ENCODE results near the gene ZNHIT2.
"Not testable (repeated sequence)": the region's sequence is repeated elsewhere in the genome, so short reads cannot be mapped to it uniquely, and the experiment has no call there.

ZNHIT2 gene

DNA sequence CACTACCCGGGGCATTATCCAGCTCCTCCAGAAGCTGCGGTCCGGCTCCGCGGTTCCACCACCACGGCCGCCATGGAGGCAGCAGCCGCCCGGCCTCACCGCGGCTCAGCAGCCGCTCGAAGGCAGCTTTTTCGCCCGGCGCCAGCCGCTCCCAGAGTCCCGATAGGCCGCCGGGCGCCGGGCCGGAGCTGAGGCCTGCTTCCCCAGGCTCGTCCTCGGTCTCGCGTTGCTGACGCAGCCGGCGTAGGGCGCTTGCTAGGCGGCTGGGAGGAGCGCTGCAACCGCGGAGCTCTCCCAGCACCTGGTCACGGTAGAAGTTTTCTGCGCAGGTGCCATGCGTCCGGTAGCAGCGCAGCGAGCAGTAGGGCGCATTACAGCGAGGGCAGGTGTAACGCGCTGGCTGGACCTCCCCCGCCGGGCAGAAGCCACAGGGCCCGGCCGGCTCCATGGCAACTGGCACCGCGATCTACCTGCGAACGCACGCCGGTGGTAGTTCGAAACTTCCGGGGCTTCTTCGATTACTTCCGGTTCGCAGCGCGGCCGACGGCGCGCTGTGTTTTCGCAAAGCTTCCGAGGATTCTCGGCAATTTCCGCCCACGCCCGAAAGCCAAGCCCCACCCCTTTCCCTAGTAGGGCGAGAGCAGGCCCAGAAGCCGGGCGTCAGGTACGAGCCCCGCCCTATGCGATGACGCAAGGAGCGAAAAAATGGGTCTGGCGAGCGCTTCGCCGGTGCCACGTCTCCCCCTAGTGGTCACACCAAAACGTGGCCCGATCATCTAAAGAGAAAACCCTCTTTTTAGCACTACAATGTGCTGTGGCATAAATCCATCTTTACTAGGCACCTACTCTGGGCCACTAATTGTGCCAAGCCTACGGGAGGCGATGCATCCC lies at the start of gene ZNHIT2:
TSS of gene ZNHIT2 (minus strand) at position 496 of the 891 bp plus-strand sequence. CDS start at position 448, 48 bp downstream.
- DNase-seq: peak; percentile 97 to 98

DNA sequence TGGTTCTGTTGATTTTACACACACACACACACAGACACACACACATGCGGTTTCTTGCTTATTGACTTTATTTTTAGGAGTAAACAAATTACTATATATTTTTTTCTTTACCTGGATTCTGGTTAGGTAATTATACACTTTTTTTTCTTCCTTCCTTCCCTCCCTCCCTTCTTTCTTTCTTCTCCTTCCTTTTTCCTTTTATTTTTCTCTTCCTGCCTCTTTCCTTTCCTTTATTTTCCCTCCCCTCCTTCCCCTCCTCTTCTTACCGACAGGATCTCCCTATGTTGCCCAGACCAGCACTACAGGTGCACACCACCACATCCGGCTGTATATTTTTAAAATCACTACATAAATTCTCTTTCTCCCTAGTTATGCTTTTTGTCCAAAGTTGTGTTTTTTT lies 49.4 kb upstream of the ZNHIT2 start:
- no peak for DNase-seq

DNA sequence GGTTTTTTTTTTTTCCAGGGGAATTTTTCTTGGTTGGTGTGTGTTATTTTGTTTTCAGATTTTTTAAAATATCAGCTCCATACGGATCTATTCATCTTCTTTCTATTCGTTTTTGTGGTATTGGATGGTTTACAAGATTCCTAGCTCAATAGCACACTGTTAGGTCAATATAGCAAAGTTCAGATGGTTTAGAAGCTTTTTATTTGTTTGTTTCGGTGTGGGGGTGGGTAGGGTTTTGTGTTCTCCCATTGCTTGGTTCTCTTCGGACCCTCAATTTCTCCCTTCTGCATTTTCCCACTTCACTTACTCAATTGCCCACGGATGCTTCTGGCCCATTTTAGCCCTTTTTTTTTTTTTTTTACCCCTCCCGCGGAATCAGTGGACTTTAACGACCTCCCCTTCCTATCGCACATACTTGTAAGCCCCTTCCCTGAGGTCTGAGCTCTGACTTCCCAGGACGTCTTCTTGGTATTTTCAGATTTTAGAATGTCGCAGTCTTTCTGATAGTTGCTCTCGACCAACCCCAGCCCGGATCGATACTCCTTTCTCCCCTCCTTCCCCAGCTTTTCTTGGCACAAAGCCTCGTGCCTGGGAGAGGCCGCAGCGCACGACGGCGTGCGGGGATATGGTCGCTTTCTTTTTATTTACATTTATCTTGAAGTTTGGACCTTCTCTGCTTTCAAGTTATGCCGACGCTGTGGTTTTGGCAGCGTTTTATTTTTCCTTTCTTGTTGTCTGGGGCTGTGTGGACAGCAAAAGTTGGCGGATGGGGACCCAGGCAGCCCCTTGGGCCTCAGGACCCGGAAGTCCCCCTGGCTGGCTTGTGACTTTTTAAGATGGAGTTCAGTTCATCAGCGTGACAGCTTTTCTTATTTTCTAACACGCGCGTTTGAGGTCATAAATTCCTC lies 48.2 kb upstream of the ZNHIT2 start:
- DNase-seq: no peak

DNA sequence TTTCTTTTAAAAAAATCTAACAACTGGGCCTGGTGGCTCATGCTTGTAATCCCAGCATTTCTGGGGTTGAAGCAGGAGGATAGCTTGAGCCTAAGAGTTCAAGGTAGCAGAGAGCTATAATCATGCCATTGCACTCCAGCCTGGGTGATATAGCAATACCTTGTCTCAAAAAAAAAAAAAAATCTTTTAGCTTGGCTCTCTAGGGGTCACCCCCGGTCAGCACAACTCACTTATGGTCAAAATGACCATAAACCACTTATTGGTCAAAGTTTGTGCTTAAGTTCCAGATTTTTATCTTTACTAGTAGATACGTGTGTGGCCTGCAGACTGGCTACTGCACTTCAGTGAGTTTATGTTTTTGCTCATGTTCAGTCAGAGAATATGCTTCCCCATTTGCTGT lies 46.2 kb upstream of the ZNHIT2 start:
- no peak for DNase-seq

DNA sequence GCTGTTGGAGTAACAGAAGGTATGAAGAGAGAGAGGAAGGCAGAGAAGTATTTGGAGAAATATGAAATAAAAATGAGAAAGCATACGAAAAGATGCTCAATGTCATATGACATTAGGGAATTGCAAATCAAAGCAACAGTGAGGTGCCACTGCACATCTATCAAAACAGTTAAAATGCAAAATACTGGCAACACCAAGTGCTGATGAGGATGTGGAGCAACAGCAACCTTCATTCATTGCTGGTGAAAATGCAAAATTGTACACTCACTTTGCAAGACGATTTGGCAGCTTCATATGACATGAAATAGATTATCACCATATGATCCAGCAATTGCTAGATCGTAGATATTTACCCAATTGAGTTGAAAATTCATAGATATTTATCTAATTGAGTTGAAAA lies 43.1 kb upstream of the ZNHIT2 start:
- DNase-seq: no peak

DNA sequence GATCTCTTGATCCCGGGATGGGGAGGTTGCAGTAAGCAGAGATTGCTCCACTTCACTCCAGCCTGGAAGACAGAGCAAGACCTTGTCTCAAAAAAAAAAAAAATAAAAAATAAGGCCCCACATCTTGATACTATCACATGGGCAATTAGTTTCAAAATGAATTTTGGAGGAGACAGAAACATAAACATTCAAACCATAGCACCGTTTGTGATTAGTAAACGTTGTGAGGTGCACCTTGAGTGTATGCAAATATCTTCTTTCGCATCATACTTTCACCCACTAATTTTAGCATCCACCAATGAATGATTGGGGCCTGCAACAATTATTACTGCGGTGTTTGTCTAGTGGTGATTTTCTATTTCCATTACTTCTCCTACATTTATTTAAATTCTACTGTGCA lies 41.5 kb upstream of the ZNHIT2 start:
- DNase-seq: no peak

DNA sequence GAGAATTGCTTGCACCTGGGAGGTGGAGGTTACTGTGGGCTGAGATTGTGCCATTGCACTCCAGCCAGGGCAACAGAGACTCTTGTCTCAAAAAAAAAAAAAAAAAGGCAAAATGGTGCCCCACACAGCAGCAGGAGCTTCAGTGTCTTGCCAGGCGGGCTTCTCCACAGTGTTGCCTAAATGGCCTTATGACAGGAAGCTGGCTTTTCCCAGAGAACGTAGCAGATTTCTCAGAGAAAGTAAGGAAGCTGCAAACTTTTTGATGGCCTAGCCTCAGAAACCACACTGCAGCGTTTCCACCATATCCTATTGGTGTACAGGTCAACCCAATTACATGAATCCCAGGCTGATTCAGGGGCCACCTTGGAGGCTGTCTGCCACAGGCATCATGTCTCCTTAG lies 39.8 kb upstream of the ZNHIT2 start:
- DNase-seq: no peak

DNA sequence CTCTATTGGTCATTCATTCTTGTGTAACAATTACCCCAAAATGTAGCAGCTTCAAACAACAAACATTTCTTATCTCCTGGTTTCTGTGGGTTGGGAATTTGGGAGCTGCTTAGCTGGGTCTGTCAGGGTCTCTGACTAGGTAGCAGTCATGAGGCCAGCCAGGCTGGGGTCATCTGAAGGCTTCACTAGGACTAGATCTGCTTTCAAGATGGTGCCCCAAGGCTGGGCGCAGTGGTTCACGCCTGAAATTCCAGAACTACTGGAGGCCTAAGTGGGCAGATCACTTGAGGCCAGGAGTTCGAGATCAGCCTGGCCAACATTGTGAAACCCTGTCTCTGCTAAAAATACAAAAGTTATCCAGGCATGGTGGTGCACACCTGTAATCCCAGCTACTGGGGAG lies 39.4 kb upstream of the ZNHIT2 start:
- DNase-seq: no peak

DNA sequence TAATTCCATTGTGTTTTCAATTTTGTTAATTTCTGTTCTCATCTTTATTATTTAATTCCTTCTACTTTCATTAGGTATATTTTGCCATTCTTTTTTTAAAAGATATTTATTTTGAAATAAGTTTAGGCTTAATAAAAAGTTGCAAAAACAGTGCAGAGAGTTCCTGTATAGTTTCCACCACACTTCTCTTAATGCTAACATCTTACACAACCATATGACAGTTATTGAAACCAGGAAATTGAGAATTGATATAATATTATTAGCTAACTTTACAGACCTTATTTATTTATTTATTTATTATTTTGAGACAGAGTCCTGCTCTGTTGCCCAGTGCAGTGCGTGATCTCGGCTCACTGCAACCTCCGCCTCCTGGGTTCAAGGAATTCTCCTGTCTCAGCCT lies 38.8 kb upstream of the ZNHIT2 start:
- no peak for DNase-seq

DNA sequence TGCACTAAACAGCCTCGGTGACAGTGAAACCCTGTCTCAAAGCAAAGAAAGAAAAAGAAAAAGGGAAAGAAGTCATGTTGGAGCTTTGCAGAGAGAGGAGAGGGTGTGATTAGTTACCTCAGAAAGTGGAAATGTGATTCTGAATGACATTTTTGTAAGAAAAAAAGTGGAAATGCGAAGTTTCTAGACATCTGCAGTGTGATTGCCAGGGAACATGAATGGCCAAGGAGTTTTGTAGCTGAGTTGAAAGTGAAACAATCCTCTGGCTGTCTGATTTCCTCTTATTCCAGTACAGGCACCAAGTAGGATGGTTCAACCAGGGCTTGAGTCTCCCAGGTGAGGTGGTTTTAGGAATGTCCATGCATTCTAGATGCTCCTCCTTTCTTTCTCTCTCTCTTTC lies 34.6 kb upstream of the ZNHIT2 start:
- no peak for DNase-seq

DNA sequence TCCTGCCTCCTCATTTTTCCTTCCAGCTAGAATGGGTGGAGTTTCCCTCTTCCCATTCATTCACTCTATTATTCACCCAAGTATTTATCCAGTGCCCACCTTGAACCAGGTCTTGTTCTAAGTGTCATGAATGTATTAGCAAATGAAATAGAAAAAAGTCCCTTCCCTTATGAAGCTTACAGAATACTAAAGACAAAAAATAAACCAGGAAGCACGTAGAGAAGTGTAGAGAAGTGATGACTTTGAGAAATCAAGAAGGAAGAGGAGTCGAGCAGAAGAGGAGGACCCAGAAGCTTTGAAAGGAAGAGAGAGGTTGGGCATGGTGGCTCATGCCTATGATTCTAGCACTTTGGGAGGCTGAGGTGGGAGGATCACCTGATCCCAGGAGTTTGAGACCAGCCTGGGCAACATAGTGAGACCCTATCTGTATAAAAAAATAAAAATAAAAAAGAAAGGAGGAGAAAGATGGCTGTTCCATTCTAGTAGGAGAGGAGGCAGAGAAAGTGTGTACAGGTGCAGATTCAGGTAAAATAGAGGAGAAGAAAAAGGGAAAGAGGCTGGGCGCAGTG lies 33.9 kb upstream of the ZNHIT2 start:
- DNase-seq: no peak

DNA sequence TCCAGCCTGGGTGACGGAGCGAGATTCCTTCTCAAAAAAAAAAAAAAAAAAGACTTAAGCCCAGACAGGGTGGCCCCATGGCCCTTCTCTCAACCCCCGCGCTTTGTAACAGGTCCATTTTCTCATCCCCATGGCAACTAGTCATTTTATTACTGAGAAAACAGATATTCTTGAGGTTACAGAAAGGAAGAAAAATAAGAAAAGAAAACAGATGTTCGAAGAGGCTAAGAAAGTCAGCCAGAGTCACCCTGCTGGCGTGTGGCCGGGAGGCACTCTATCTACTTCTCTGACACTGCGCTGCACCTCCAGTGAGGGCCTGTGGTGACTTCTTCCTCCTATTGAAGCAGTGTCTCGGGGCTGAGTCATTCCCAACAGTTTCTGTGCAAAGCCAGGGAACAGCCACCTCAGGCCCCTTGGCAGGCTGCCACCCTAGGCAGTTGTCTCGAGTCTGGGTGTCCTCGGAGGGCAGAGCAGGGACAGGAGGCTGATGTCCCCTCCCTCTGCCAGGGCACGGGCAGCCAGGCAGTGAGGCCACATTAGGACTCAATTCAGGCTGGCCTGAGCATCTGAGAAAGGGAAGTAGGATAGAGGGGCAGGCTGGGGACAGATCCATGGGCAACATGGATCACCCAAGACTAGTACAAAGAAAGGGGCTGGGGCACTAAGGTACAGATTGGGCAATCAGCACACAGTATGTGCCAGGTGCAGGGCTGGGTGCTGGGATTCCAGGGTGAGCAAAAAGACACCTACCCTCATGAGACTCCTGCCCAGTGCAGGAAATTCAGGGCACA lies 33.2 kb upstream of the ZNHIT2 start:
- DNase-seq: peak; percentile 80 to 82

DNA sequence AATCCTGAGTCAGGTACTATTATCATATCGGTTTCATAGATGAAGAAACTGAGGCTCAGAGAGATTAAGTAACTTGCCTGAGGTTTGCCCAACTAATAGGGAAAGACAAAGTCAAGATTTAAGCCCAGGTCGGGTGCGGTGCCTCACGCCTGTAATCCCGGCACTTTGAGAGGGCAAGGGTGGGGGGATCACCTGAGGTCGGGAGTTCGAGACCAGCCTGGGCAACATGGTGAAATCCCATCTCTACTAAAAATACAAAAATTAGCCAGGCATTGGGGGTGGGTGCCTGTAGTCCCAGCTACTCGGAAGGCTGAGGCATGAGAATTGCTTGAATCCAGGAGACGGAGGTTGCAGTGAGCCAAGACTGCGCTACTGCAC lies 32.6 kb upstream of the ZNHIT2 start:
- not testable (repeated sequence) for DNase-seq

DNA sequence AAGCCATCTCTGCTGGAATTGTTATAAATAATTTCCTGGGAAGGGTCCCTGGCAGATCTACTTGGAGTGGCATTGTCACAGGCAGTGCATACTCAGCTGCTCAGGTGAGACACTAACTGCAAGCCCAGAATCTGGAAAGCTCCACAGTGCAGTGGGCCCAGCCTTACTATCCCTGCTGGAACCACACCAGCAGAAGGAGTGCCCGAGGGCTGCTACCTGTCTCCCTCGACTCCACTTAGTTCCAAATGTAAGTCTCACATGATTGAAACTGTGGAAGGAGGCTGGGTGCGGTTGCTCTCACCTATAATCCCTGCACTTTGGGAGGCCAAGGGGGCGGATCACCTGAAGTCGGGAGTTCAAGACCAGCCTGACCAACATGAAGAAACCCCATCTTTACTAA lies 31.2 kb upstream of the ZNHIT2 start:
- no peak for DNase-seq

DNA sequence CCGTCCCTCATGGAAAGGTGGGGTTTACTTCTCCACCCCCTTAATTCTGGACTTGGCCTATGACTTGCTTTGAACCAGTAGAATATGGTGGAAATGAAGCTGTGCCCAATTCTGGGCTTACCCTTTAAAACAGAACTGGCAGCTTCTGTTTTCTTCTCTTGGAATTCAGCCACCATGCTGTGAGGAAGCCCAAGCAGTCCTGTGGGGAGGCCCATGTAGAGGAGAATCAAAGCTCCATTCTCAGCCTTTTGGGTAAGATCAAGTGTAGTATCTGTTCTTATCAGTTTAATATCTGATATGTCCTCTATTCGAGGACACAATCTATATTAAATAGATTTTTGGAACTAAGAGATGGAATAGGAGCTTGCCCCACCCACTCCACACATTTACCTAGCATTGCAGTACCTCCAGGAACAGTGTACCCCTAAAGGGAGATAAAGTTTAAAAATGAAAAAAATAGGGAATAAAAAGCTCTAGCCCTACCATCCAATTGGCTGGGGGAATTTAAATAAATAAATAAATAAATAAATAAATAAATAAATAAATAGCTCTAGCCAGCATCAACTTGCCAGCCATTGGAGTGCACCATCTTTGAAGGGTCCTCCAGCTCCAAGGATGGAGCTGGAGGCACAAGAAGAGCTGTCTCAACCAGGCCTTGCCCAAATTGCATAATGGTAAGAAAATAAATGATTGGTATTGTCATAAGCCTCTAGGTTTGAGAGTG lies 30.0 kb upstream of the ZNHIT2 start:
- no peak for DNase-seq

DNA sequence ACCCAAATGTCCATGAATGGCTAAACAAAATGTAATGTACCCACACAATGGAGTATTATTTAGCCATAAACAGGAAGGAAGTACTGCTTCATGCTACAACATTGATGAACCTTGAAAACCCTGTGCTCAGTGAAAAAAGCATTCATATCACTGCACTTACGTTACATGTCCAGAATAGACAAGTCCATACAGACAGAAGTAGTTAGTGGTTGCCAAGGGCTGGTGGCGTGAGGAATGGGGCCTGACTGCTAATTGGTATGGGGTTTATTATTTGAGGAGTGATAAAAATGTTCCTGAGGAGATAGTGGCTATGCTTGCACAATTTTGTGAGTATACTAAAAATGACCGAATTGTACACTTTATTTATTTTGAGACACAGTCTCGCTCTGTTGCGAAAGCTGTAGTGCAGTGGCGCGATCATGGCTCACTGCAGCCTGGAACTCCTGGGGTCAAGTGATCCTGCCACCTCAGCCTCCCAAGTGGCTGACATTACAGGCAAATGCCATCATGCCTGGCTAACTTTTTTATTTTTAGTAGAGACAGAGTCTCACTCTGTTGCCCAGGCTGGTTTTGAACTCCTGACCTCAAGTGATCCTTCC lies 24.5 kb upstream of the ZNHIT2 start:
- no peak for DNase-seq

DNA sequence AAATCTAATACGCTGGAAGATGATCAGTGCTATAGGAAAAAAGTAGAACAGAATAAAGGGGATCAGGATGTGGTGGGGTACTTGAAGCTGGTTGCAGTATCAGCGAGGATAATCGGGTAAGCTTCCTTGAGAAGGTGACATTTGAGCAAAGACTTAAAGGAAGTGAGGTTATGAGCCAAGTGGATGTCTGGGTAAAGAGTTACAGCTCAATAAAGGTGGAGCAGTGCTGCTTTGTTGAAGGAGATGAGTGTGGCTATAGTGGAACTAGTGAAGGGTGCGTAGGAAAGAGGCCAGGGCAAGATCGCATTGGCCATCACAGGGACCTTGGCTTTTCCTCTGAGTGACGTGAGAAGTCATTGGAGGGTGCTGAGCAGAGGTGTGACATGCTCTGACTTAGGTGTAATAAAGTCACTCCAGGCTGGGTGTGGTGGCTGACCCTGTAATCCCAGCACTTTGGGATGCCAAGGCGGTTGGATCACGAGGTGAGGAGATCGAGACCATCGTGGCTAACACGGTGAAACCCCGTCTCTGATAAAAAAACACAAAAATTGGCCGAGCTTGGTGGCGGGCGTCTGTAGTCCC lies 19.1 kb upstream of the ZNHIT2 start:
- no peak for DNase-seq

DNA sequence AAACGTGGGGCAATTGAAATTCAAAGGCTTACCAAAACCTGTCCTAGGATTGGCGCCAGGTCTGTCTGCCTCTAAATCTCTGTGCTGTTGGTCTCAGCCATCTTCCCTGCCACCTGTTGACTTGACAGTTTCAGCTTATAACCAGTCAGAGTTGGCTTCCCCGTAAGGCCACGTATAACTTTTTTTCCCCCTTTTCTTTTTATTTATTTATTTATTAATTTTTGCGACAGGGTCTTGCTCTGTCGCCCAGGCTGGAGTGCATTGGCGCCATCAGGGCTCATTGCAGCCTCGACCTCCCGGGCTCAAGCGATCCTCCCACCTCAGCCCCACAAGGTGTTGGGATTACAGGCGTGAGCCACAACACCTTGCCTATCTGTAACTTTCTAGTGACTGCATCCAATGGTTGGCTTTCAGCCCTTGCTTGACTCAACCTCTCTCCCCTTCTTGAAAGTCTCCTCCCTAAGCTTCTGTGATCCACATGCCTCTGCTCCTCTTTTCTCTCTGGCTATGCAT lies 18.2 kb upstream of the ZNHIT2 start:
- no peak for DNase-seq

DNA sequence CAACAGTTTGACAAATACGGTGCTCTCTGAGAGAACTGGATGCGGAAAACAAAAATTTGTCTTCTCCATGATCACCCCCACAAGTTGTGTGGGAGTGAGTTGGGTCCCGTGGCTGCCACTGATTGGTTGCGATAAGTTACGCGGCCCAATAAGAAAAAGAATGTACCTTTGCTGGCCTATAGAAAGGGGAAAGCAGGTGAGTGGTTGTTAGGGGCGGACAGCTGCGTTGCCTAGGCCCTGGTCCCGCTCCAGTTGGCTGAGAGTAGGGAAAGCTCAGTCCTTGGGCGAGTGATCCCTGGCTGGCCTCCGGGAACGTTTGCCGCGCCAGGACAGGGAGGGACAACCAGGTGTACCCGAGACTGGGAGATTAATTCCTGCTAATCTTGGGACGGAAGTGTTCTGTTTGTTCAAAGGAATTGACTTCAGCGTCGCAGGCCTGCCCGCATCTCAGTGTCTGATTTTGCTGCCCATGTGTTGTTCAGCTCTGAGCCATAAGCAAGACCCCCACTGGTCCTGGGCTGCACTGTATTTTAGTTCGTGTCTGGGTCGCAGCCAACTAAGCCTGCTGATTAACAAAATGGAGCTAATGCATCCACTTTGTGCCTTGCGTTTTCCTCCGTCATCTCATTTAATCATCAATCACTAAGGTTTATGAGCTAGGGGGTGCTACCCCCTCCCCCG lies 17.6 kb upstream of the ZNHIT2 start:
- peak; percentile 96 for DNase-seq

DNA sequence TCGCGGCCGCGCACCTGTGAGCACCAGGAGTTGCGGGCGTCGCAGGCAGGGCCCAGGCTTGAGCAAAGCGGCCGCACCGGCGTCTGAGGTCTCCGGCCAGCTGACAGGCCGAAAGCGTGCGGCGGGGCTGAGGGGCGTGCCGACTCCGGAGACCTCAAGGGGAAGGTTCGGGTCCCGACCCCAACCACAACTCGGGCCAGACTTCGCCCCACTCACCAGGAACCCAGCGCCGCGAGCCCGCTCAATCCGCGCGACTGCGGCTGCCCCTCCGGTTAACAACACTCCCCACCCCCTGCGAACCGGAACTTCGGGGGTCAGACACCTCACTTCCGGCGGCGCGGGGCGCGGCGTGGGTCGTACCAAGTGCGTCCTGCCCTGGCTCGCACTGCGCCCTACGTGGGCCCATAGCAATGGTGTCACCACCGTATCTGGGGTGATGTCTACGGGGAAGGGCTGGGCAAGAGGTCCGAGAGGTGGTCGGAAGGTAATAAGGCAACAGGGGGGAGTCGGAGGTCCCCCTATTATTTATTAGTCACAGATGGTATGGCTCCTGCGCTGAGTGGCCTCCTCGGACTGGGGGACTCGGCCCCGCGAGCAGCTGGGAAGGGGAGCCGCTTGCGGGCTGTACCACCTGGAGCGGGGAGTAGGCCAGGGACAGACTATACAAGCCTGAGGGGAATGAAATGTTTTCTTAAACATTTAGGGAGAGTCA lies 16.9 kb upstream of the ZNHIT2 start, which contains the start of gene SYVN1:
TSS of gene SYVN1 (minus strand) at position 280 of the 712 bp plus-strand sequence. CDS start 918 bp downstream, outside the sequence.
- DNase-seq: peak; percentile 80 to 86

Data from SHP77 (cell line).